A172 (cell line): ENCODE results near the gene CCT8L2. TPM values are rescaled to one million over a fixed set of nuclear protein-coding genes. Genes with fewer than 3 reads are reported as not detected.
"Not testable (repeated sequence)": the region's sequence is repeated elsewhere in the genome, so short reads cannot be mapped to it uniquely, and the experiment has no call there.

Source experiments
- DNase-seq: peaks from one replicate; pipeline ENCODE4 v3.0.0-alpha.2; 2015; ENCODE audit warnings: low spot score
- total RNA-seq: library from RNA; depleted of rRNA; stranded (reverse); fragments of >200 nt; shearing (Covaris generic); gene quantifications from 2 replicates; pipeline ENCODE4 v1.2.3, GENCODE V29; 2014

CCT8L2 gene
- total RNA-seq, 1 experiment from 2014 or later, result not detected

- not testable (repeated sequence) for DNase-seq
Measured at GRCh38 chr22:16595251-16595650, 2.6 kb upstream of the CCT8L2 start.

DNA sequence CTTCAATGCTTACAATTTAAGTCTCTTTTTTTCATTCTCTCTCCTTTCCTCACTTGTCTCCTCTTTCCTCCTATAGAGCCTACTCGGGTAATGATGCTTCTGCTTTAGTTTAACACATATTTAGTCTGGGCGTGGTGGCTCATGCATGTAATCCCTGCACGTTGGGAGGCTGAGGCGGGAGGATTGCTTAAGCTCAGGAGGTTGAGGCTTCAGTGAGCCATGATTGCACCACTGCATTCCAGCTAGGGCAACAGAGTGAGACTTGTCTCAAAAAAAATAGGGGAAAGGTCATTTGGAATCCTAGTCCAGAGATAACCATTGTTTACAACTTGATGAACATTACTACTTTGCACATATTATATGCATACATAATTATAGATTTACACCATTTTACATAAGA lies 1.4 kb upstream of the CCT8L2 start:
- no peak for DNase-seq

DNA sequence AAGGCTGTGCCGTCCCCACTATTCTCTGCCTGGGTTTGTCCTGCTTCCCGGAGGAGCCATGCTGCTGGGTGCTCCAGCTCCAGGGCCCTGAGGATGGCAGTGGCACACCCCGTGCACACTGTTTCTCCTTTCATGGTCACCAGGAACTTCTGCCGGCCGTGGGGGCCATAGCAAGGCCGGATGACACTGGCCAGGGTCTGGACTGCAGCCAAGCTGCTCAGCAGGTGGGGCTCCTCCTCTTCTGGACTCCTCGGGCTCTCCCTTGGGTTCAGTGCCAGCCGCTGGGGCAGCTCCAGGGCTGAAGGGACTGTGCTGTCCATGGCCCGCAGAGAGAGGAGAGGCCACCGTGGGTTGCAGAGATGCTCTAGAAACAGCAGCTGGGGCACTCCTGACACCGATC lies 379 bp downstream of the CCT8L2 start:
- DNase-seq, result not testable (repeated sequence)

DNA sequence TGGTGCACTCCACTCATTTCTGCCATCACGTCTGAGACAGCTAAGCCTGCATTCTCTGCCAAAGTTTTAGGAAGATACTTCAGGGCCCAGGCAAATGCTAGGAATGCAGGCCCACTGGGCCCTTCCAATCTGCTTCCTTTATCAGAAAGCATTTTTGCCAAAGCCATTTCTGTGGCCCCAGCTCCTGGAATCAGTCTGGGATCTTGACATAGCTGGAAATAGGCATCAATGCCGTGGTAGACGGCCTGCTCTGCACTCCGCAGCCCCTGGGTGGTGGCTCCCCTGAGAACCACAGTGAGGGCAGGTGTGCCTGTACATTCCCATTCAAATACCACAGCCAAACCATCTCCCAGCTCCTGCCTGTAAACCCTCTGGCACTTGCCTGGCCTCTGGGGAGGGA lies 1.5 kb downstream of the CCT8L2 start:
- not testable (repeated sequence) for DNase-seq

DNA sequence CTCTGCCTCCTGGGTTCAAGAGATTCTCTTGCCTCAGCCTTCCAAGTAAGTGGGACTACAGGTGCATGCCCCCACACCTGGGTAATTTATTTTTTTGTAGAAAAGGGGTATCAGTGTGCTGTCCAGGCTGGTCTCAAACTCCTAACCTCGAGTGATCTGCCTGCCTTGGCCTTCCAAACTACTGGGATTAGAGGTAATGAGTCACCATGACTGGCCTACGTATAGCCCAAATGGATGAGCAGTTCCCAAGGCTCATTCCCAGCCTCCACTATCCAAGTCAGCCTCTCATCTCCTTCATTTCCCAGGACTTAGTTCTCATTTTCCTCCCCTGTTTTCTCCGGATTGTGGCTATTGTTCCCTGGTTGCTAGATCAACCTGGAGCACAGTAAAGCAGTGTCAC lies 5.6 kb downstream of the CCT8L2 start:
- DNase-seq, result no peak

- no peak for DNase-seq
Measured at GRCh38 chr22:16586170-16586569, 6.4 kb downstream of the CCT8L2 start.

- DNase-seq, result not testable (repeated sequence)
Measured at GRCh38 chr22:16580872-16581271, 11.7 kb downstream of the CCT8L2 start.

- DNase-seq, result not testable (repeated sequence)
Measured at GRCh38 chr22:16569240-16569834, 23.3 kb downstream of the CCT8L2 start.

DNA sequence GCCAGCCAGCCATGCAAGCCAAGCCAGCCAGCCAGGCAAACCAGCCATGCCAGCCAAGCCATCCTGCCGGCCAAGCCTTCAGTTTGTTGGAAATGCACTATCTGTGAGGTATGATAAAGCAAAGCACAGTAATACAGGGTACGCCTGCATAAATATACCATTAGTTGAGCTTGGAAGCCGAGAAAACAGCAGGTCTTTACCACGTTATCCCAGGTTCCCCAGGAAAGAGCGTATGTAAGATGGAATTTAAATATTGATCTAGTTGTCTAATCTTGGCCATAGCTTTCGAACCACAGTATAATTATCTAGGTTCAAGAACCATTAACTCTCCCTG lies 24.2 kb downstream of the CCT8L2 start:
- DNase-seq, result no peak

DNA sequence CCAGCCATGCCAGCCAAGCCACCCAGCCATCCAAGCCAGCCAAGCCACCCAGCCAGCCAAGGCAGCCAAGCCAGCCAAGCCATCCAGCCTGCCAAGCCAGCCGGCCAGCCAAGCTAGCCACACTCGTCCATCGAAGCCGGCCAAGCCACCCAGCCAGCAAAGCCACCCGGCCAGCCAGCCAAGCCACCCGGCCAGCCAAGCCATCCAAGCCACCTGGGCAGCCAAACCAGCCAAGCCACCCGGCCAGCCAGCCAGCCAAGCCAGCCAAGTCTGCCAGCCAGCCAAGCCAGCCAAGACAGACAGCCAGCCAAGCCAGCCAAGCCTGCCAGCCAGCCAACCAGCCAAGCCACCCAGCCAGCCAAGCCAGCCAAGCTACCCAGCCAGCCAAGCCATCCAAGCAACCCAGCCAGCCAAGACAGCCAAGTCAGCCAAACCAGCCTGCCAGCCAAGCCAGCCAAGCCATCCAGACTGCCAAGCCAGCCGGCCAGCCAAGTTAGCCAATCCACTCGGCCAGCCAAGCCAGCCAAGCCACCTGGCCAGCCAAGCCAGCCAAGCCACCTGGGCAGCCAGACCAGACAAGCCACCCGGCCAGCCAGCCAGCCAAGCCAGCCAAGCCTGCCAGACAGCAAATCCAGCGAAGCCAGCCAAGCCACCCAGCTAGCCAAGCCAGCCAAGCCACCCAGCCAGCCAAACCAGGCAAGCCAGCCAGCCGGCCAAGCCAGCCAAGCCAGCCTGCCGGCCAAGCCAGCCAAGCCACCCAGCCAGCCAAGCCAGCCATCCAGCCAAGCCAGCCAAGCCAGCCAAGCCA lies 24.8 kb downstream of the CCT8L2 start:
- DNase-seq, result not testable (repeated sequence)

DNA sequence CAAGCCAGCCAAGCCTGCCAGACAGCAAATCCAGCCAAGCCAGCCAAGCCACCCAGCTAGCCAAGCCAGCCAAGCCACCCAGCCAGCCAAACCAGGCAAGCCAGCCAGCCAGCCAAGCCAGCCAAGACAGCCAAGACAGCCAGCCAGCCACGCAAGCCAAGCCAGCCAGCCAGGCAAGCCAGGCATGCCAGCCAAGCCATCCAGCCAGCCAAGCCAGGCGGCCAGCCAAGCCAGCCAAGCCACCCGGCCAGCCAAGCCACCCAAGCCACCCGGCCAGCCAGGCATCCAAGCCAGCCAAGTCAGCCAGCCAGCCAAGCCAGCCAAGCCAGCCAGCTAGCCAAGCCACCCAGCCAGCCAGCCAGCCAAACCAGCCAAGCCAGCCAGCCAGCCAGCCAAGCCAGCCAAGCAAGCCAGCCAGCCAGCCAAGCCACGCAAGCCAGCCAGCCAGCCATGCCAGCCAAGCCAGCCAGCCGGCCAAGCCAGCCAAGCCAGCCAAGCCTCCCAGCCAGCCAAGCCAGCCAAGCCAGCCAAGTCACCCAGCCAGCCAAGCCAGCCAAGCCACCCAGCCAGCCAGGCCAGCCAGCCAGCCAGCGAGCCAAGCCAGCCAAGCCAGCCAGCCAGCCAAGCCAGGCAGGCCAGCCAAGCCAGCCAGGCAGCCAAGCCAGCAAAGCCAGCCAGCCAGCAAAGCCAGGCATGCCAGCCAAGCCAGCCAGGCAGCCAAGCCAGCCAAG lies 26.0 kb downstream of the CCT8L2 start:
- not testable (repeated sequence) for DNase-seq

- not testable (repeated sequence) for DNase-seq
Measured at GRCh38 chr22:16565585-16566420, 26.8 kb downstream of the CCT8L2 start.

DNA sequence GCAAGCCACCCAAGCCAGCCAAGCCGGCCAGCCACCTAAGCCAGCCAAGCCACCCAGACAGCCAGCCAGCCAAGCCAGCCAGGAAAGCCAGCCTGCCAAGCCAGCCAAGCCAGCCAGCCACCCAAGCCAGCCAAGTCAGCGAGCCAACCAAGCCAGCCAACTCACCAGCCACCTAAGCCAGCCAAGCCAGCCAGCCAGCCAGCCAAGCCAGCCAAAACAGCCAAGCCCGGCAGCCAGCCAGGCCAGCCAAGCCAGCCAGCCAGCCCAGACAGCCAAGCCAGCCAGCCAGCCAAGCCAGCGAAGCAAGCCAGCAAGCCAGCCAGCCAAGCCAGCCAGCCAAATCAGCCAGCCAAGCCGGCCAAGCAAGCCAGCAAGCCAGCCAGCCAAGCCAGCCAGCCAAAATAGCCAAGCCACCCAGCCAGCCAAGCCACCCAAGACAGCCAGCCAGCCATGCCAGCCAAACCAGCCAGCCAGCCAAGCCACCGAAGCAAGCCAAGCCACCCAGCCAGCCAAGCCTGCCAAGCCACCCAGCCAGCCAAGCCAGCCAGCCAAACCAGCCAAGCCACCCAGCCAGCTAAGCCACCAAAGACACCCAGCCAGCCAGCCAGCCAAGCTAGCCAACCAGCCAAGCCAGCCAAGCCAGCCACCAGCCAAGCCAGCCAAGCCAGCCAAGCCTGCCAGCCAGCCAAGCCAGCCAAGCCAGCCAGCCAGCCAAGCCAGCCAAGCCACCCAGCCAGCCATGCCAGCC lies 27.6 kb downstream of the CCT8L2 start:
- not testable (repeated sequence) for DNase-seq

- no peak for DNase-seq
Measured at GRCh38 chr22:16563555-16564520, 28.8 kb downstream of the CCT8L2 start.

DNA sequence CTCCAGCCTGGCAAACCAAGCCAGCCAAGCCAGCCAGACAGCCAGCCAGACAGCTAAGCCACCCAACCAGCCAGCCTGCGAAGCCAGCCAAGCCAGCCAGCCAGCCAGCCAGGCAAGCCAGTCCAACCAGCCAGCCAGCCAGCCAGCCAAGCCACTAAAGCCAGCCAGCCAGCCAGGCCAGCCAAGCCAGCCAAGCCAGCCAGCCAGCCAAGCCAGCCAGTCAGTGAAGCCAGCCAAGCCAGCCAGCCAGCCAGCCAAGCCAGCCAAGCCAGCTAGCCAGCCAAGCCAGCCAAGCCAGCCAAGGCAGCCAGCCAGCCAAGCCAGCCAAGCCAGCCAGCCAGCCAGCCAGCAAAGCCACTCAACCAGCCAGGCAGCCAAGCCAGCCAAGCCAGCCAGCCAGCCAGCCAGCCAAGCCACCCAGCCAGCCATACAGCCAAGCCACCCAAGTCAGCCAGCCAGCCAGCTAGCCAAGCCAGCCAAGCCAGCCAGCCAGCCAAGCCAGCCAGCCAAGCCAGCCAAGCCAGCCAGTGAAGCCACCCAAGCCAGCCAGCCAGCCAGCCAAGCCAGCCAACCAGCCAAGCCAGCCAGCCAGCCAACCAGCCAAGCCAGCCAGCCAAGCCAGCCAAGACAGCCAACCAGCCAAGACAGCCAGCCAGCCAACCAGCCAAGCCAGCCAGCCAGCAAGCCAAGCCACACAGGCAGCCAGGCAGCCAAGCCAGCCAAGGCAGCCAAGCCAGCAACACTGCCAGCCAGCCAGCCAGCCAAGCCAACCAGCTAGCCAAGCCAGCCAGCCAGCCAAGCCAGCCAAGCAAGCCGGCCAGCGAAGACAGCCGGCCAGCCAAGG lies 29.7 kb downstream of the CCT8L2 start:
- no peak for DNase-seq

GRCh38 chr22:16561093-16561658 lies 31.4 kb downstream of the CCT8L2 start:
- DNase-seq, result not testable (repeated sequence)

DNA sequence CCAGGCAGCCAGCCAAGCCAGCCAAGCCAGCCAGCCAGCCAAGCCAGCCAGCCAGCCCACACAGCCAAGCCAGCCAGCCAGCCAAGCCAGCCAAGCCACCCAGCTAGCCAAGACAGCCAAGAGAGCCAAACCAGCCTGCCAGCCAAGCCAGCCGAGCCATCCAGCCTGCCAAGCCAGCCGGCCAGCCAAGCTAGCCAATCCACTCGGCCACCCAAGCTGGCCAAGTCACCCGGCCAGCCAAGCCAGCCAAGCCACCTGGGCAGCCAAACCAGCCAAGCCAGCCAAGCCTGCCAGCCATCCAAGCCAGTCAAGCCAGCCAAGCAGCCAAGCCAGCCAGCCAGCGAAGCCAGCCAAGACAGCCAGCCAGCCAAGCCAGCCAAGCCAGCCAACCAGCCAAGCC lies 32.0 kb downstream of the CCT8L2 start:
- not testable (repeated sequence) for DNase-seq

DNA sequence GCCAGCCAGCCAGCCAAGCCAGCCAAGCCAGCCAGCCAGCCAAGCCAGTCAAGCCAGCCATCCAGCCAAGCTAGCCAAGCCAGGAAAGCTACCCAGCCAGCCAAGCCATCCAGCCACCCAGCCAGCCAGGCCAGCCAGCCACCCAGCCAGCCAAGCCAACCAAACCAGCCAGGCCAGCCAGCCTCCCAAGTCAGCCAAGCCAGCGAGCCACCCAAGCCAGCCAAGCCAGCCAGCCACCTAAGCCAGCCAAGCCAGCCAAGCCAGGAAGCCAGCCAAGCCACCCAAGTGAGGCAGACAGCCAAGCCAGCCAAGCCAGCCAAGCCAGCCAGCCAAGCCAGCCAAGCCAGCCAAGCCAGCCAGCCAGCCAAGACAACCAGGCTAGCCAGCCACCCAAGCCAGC lies 32.6 kb downstream of the CCT8L2 start:
- not testable (repeated sequence) for DNase-seq
